ENCODE results near the gene TPST1.

Gene TPST1

DNA sequence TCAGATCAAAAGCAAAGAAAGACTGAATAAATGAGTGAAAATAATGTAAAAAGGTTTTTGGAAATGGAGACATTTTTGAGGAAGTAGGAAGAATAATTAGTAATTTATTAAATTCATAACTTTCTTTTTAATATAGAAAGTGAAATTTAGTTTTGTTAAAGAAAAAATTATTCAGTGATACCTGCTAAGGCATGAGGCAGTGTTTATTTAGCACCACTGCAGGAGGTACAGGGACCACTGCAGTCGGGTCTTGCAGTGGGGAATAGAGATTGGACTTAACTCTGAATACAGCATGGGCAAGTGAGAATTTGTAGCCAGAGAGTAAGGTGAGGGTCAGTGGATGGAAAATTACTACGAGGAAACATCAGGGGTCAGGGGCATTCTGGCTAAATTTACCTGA lies 39.9 kb downstream of the TPST1 start:
- Histone ChIP-seq H3K9ac (no peak overlapping the region), H2AFZ (no peak overlapping the region), H3K4me1 (peaks cover 6% of the 10 kb centered on the region), H3K4me2 (ENCODE audit: low read length) (no peak overlapping the region), H3K27me3 (ENCODE audit: control insufficient read depth, insufficient read depth, low read length) (no peaks in the 10 kb centered on the region), H3K36me3 (ENCODE audit: control insufficient read depth, insufficient read depth, low read length) (no peaks in the 10 kb centered on the region), H3K27ac (no peak overlapping the region), H3K79me2 (no peaks in the 10 kb centered on the region), H3K4me3 (ENCODE audit: low read depth, low read length) (no peak overlapping the region), H3K9me3 (ENCODE audit: control insufficient read depth, low read length) (no peaks in the 10 kb centered on the region)
- TF ChIP-seq, protein P1, sequence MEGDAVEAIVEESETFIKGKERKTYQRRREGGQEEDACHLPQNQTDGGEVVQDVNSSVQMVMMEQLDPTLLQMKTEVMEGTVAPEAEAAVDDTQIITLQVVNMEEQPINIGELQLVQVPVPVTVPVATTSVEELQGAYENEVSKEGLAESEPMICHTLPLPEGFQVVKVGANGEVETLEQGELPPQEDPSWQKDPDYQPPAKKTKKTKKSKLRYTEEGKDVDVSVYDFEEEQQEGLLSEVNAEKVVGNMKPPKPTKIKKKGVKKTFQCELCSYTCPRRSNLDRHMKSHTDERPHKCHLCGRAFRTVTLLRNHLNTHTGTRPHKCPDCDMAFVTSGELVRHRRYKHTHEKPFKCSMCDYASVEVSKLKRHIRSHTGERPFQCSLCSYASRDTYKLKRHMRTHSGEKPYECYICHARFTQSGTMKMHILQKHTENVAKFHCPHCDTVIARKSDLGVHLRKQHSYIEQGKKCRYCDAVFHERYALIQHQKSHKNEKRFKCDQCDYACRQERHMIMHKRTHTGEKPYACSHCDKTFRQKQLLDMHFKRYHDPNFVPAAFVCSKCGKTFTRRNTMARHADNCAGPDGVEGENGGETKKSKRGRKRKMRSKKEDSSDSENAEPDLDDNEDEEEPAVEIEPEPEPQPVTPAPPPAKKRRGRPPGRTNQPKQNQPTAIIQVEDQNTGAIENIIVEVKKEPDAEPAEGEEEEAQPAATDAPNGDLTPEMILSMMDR (IDR thresholded peaks at IDR 0.05) = no peak

DNA sequence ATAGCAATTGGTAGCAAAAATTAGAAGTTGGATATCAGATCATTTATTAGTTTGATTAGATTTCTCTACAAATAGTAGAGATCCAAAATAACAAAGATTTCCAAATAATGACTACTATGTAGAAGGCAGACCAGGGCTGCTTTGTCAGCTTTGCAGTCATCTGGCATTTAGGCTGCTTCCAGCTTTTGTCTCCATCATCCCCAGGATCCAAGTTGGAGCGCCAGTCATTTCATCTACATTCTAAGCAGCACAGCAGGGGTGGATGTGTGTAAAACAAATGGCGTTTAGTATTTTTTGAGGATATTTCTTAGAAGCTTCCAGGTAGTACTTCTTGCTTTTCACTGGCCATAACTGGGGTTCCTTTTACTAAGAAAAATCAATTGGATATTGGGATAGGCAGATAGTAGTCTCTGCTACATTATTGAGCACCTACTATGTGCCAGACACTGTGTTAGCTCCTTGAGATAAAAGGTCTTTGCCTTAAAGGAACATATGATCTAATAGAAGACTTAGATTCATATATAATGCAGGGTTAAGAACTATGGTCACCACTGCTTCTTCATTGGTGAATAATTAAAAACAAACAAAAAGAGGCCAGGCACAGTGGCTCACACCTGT lies 41.5 kb downstream of the TPST1 start:
- H3K79me2 ChIP-seq = peaks cover 2% of the 10 kb centered on the region
- no peak overlapping the region for H2AFZ ChIP-seq
- H3K4me3 ChIP-seq (ENCODE audit: low read depth, low read length) = no peak overlapping the region

DNA sequence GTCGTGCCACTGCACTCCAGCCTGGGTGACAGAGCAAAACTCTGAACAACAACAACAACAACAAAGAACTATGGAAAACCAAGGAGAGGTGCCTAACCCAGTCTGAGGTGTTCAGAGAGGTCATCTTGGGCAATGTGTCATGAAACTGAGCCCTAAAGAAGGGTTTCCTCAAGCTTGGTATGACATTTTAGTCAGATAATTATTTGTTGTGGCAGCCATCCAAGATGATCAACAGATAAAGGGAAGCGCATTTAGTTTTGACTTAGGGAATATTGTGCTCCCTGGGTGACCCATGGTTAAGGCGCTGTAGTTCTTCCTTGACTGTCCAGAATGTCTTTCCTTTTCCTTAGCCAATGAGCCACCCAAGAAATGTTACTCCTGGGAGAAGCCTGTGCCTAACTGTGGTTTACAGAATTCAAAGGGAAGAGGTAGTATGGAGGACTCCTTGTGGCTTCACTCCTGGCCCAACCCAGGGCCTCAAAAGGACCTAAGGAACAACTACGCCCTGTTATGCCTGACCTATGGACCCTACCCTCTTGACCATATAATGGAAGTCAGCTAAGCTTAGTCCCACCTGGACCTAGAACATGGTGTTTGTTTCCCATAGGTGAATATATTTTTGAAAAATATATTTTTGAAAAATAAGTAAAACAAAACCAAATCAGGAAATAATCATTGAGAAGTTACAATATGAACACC lies 42.4 kb downstream of the TPST1 start:
- no peak overlapping the region for H3K9ac ChIP-seq
- H3K27me3 ChIP-seq (ENCODE audit: control insufficient read depth, insufficient read depth, low read length) = no peaks in the 10 kb centered on the region
- no peak overlapping the region for H2AFZ ChIP-seq
- H3K27ac ChIP-seq = no peak overlapping the region
- H3K4me1 ChIP-seq = peaks cover 6% of the 10 kb centered on the region
- H3K36me3 ChIP-seq (ENCODE audit: control insufficient read depth, insufficient read depth, low read length) = no peaks in the 10 kb centered on the region
- no peak overlapping the region for H3K4me2 ChIP-seq (ENCODE audit: low read length)
- peaks cover 2% of the 10 kb centered on the region for H3K79me2 ChIP-seq
- TF ChIP-seq, protein P1 (IDR thresholded peaks at IDR 0.05) = no peak
- no peaks in the 10 kb centered on the region for H3K9me3 ChIP-seq (ENCODE audit: control insufficient read depth, low read length)
- H3K4me3 ChIP-seq (ENCODE audit: low read depth, low read length) = no peak overlapping the region

More for the DNA sequence above, 41.5 kb downstream of the TPST1 start:
- no peak overlapping the region for H3K9ac ChIP-seq
- TF ChIP-seq, protein P1 (IDR thresholded peaks at IDR 0.05) = no peak
- H3K9me3 ChIP-seq (ENCODE audit: control insufficient read depth, low read length) = no peaks in the 10 kb centered on the region
- no peaks in the 10 kb centered on the region for H3K36me3 ChIP-seq (ENCODE audit: control insufficient read depth, insufficient read depth, low read length)
- H3K27ac ChIP-seq = no peak overlapping the region
- H3K4me2 ChIP-seq (ENCODE audit: low read length) = no peak overlapping the region
- H3K27me3 ChIP-seq (ENCODE audit: control insufficient read depth, insufficient read depth, low read length) = no peaks in the 10 kb centered on the region
- peaks cover 6% of the 10 kb centered on the region for H3K4me1 ChIP-seq

DNA sequence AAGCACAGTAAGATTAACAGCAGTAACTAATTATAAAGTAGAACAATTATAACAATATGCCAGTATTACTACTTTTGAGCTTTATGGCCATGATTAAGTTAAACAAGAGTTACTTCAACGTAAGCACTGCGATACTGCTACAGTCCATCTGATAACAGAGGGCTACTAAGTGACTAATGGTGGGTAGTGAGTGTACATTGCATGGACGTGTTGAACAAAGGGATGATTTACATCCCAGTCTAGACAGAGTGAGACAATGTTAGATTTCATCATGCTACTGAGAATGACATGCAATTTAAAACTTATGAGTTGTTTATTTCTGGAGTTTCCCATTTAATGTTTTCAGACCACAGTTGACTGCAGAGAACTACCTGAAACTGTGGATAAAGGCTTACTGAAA lies 45.6 kb downstream of the TPST1 start:
- Histone ChIP-seq H3K27ac (no peak overlapping the region), H3K9ac (no peak overlapping the region), H3K4me3 (ENCODE audit: low read depth, low read length) (no peak overlapping the region), H2AFZ (no peak overlapping the region), H3K4me2 (ENCODE audit: low read length) (no peak overlapping the region), H3K79me2 (peaks cover 8% of the 10 kb centered on the region), H3K9me3 (ENCODE audit: control insufficient read depth, low read length) (no peaks in the 10 kb centered on the region), H3K27me3 (ENCODE audit: control insufficient read depth, insufficient read depth, low read length) (no peaks in the 10 kb centered on the region), H3K36me3 (ENCODE audit: control insufficient read depth, insufficient read depth, low read length) (no peaks in the 10 kb centered on the region), H3K4me1 (peaks cover 10% of the 10 kb centered on the region)
- TF ChIP-seq, protein P1 (IDR thresholded peaks at IDR 0.05) = no peak

All from parathyroid adenoma (tissue), 2 donors.